ENCODE data around the gene TEX48. TPM values are rescaled to one million over a fixed set of nuclear protein-coding genes. Genes with fewer than 3 reads are reported as not detected.

The TEX48 gene
- total RNA-seq, 1 experiment from 2014 or later, result not detected

DNA sequence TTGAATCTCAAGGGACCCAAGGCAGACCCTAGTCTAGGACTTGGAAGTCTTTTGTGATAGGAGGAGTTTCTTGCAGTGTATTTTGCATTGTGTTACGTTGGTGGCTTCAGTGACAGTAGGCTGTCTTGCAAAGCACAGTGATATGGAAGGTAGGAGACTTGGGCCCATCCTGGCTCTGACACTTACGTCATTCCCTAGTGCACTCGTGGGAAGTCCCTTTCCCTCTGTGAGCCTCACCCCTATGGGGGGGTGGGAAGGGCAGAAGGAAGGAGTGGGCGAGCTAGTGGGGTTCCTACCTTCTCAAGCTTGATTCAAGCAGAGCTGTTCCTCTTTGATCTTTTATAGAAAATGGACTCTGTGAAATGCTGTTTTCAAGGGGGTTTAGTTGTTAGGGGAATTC, 15.1 kb downstream of the TEX48 start:
- Mint-ChIP-seq H3K36me3 (ENCODE audit: insufficient read depth, unreplicated experiment) (peaks cover 5% of the 10 kb centered on the region), H3K27me3 (ENCODE audit: insufficient read depth, unreplicated experiment) (peaks cover 6% of the 10 kb centered on the region), H3K9me3 (ENCODE audit: unreplicated experiment) (no peaks in the 10 kb centered on the region), H3K4me1 (ENCODE audit: low read depth, unreplicated experiment) (no peaks in the 10 kb centered on the region), H3K4me3 (ENCODE audit: unreplicated experiment) (no peak overlapping the region), H3K27ac (ENCODE audit: unreplicated experiment) (no peak overlapping the region)
- intact Hi-C loops (cut with micrococcal nuclease; ENCODE audit: unreplicated experiment), result no loop called here
- no peak overlapping the region for H3K4me3 ChIP-seq (ENCODE audit: low read depth, low read length)
- no peaks in the 10 kb centered on the region for H3K36me3 ChIP-seq (ENCODE audit: control insufficient read depth, insufficient read depth, low read length)
- ChIA-PET POLR2A (no interaction called here), CTCF (no interaction called here)
- no peaks in the 10 kb centered on the region for H3K4me1 ChIP-seq
- no peak for DNase-seq
- TF ChIP-seq CTCF (IDR thresholded peaks at IDR 0.05; ENCODE audit: insufficient read depth in 1 of 2, low read depth in 1 of 2, low read length in 1 of 2, severe bottlenecking in 1 of 2, unreplicated experiment in 1 of 2), result no peak
- BruUV-seq (replicated peaks), result no TSS peak
- no peaks in the 10 kb centered on the region for H3K9me3 ChIP-seq
- H3K27me3 ChIP-seq (replicated peaks; ENCODE audit: control insufficient read depth, insufficient read depth, low read length), result no peaks in the 10 kb centered on the region; the same call in 1 of the 2 replicates

DNA sequence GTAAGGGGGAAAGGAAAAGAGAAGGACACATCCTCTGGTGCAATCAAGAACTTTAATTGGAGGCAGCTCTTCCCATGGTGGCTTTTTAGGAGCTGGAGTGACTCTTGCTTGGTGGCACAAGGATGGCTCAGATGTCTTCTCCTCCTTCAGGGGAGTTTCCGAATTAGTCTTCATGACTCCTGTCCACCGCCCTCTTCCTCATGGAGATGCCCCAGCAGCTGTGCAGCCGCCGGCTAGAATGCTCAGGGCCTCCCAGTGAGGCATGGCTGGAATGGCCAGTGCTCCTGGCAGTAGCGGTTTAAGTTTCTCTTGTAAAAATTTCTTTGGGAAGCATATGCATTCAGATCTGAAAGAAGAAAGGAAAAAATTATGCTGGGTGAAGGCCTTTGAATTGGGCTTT, 15.6 kb downstream of the TEX48 start:
- H3K36me3 ChIP-seq (ENCODE audit: control insufficient read depth, insufficient read depth, low read length), result no peaks in the 10 kb centered on the region
- Mint-ChIP-seq H3K36me3 (ENCODE audit: insufficient read depth, unreplicated experiment) (peaks cover 5% of the 10 kb centered on the region), H3K27ac (ENCODE audit: unreplicated experiment) (no peak overlapping the region), H3K27me3 (ENCODE audit: insufficient read depth, unreplicated experiment) (peaks cover 6% of the 10 kb centered on the region), H3K9me3 (ENCODE audit: unreplicated experiment) (no peaks in the 10 kb centered on the region), H3K4me1 (ENCODE audit: low read depth, unreplicated experiment) (no peaks in the 10 kb centered on the region), H3K4me3 (ENCODE audit: unreplicated experiment) (no peak overlapping the region)
- ChIA-PET POLR2A (no interaction called here), CTCF (no interaction called here)
- intact Hi-C loops (cut with micrococcal nuclease; ENCODE audit: unreplicated experiment), result no loop called here
- no peaks in the 10 kb centered on the region for H3K9me3 ChIP-seq
- no peaks in the 10 kb centered on the region; the same call in 1 of the 2 replicates for H3K27me3 ChIP-seq (replicated peaks; ENCODE audit: control insufficient read depth, insufficient read depth, low read length)
- TF ChIP-seq CTCF (IDR thresholded peaks at IDR 0.05; ENCODE audit: insufficient read depth in 1 of 2, low read depth in 1 of 2, low read length in 1 of 2, severe bottlenecking in 1 of 2, unreplicated experiment in 1 of 2), result no peak
- H3K4me3 ChIP-seq (ENCODE audit: low read depth, low read length), result no peak overlapping the region
- DNase-seq, result no peak
- H3K4me1 ChIP-seq, result no peaks in the 10 kb centered on the region
- BruUV-seq (replicated peaks), result no TSS peak

DNA sequence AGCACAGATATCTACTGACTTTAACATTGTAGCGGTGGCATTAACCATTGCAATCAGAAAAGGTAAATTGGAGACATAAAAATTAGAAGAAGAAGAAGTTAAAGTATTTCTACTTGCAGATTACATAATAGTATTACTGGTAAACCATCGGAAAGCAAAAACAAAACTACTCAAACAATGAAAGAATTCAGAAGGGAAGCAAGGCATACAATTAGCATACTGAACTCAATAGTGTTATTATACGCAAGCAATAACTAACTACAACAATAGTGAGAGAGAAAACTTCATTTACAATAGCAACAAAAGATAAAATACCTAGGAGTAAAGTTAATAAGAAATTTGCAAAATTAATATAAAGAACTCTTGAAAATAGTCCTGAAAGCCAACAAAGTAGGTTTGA, 17.8 kb downstream of the TEX48 start:
- no peak for DNase-seq
- no peak overlapping the region for H3K4me3 ChIP-seq (ENCODE audit: low read depth, low read length)
- Mint-ChIP-seq H3K9me3 (ENCODE audit: unreplicated experiment) (no peaks in the 10 kb centered on the region), H3K36me3 (ENCODE audit: insufficient read depth, unreplicated experiment) (peaks cover 5% of the 10 kb centered on the region), H3K4me3 (ENCODE audit: unreplicated experiment) (no peak overlapping the region), H3K4me1 (ENCODE audit: low read depth, unreplicated experiment) (no peaks in the 10 kb centered on the region), H3K27me3 (ENCODE audit: insufficient read depth, unreplicated experiment) (peaks cover 13% of the 10 kb centered on the region), H3K27ac (ENCODE audit: unreplicated experiment) (no peak overlapping the region)
- no peaks in the 10 kb centered on the region; the same call in 1 of the 2 replicates for H3K27me3 ChIP-seq (replicated peaks; ENCODE audit: control insufficient read depth, insufficient read depth, low read length)
- ChIA-PET CTCF (no interaction called here), POLR2A (no interaction called here)
- H3K36me3 ChIP-seq (ENCODE audit: control insufficient read depth, insufficient read depth, low read length), result no peaks in the 10 kb centered on the region
- intact Hi-C loops (cut with micrococcal nuclease; ENCODE audit: unreplicated experiment), result loop anchor here (5.0 kb wide), 2 partner anchors 73 to 858 kb away; no protein-coding TSS in a partner anchor
- H3K9me3 ChIP-seq, result no peaks in the 10 kb centered on the region
- TF ChIP-seq CTCF (IDR thresholded peaks at IDR 0.05; ENCODE audit: insufficient read depth in 1 of 2, low read depth in 1 of 2, low read length in 1 of 2, severe bottlenecking in 1 of 2, unreplicated experiment in 1 of 2), result no peak
- no peaks in the 10 kb centered on the region for H3K4me1 ChIP-seq
- no TSS peak for BruUV-seq (replicated peaks)

All from Caco-2 (cell line).